ENCODE results near the gene CDC45. TPM values are rescaled to one million over a fixed set of nuclear protein-coding genes. Genes with fewer than 3 reads are reported as not detected.
"Not testable (repeated sequence)": the region's sequence is repeated elsewhere in the genome, so short reads cannot be mapped to it uniquely, and the experiment has no call there.

Gene CDC45
- total RNA-seq, 1 donor from 2014 or later: 0.82 TPM

DNA sequence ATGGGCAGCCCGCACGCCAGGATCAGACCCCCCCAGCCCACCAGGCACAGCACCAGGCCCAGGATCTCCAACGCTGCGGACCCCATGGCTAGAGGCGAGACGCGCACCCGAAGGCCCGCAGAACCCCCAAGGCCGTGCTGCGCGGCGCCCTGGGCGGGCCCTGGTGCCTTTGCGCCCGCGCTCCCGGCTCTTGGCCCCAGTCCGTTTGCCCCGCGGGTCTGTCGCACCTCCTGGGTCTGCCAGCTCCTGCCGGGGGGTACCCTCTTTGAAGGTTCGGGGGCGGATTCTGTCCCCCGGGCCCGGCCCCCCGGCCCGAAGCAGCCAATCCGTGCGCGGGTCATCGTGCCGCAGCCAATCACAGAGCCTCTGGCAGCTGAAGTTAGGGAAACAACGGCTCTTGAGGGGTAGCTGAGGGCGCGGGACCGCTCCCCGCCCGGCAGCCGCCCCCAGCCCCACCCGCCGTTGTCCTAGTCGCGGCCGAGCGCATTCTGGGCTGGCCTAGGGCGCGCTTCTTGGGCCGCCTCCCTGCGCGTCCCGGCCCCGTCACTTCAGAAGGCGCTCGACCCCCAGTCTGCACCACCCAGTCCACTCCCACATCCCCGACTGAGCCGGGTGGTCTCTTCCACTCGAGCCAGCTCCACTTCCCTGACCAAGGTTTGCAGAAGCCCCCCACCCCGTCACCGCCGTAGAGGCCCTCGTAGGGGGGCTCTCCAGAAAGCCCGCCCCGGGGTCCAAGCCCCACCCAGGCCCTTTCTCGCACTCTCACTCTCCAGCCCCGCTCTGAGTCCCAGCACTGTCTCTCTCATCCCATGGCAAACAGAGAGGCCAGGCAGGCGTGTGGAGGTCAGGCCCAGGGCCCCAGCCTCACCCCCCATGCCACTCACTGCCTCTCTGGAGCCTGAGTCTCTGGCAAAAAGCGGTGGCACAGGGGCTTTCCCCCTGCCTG lies 44.7 kb downstream of the CDC45 start, which contains the start of gene CLDN5:
TSS of gene CLDN5 (minus strand) at position 241 of the 946 bp plus-strand sequence. CDS start at position 86, 155 bp downstream.
- DNase-seq (ENCODE audit: low spot score in 2 of 2) (peak; percentile 55 to 63), FAIRE-seq (no peak)

- no peak for DNase-seq (ENCODE audit: low spot score in 2 of 2)
- no peak for FAIRE-seq
These were observed 45.5 kb downstream of the CDC45 start for GRCh38 chr22:19525116-19525660.

DNA sequence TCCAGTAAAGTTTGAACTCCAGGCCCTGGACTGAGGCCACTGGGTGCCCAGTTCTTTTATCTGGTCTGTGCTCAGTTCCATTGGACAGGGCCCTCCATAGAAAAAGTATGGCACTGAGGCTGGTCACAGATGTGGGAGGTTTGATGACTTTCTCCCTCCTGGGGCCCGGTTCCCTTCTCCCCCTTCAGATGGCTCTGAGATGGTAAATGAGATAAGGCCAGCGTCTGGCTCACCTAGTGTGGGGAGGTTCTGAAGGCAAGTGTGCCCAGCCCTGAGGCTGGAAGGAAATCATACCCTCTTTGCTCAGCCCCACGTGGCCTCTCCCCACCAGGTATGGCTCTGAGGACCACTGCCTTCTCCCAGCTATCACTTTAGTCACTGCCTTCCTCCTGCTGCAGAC lies 45.9 kb downstream of the CDC45 start:
- DNase-seq (ENCODE audit: low spot score in 2 of 2) (no peak), FAIRE-seq (no peak)

- FAIRE-seq (no peak), DNase-seq (ENCODE audit: low spot score in 2 of 2) (no peak)
These were observed 46.5 kb downstream of the CDC45 start for GRCh38 chr22:19526076-19526701.

DNA sequence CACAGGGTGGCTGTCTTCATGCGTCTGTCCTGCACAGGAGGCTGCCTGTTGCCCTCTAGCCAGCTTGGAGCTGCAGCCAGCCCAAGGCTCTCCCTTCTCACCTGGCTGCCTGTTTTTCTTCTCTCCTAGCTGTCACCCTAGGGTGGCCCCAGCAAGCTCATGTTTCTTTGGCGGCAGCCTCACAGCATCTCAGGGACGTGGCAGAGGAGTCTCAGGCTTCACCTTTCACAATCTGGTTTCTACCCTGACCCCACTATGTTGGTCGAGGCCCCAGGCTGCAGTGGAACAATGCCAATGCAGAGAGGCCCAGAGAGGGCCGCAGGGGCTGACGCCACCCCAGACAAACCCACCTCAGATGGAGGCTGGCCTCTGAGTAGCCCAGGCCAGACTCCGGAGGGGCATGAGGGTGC lies 47.0 kb downstream of the CDC45 start:
- DNase-seq (ENCODE audit: low spot score in 2 of 2) (no peak), FAIRE-seq (no peak)

DNA sequence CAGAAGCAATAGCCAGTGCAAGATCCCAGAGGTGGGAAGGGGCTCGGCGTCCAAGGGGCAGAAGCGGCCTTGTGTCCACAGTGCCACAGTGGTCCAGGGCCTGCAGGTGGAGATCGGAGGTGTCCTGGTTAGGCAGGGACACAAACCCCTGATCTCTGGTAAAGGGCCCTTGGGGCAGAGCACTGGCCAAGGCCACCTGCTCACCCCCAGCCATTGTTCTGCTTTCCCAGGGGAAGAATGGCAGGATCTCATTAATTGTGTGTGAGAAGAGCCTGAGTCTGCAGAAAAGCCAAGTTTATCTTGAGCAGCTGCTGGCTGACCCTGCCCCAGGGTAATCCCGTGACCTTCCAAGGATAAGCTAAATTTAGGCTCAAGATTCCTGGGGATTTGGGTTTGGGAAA lies 47.6 kb downstream of the CDC45 start:
- DNase-seq (ENCODE audit: low spot score in 2 of 2): no peak
- FAIRE-seq: no peak

DNA sequence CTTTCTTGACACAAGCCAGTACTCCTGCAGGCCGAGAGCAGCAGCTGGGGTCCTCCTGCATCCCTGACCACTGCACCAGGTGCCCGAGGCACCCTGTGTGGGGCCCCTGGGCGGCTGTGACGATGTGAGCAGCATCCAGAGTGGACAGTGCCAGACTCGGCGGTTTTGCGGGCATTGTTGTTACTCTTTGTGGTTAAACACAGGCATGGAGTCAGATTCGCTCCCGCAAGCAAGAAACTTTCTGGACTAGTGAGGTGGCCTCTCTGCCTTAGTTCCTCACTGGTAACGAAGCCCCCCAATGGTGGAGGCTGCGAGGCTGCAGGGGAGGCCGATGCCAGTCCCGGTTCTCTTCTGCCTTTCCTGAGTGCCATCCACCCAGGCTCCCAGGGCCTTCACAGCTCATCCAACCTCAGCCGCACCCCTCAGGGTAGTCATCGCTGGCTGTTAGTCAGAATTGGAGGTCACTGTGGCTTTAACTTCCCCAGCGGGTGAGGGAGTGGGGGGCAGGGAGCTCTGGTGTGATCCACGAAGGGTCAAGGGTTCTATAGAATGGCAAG lies 48.2 kb downstream of the CDC45 start:
- no peak for DNase-seq (ENCODE audit: low spot score in 2 of 2)
- FAIRE-seq: no peak

DNA sequence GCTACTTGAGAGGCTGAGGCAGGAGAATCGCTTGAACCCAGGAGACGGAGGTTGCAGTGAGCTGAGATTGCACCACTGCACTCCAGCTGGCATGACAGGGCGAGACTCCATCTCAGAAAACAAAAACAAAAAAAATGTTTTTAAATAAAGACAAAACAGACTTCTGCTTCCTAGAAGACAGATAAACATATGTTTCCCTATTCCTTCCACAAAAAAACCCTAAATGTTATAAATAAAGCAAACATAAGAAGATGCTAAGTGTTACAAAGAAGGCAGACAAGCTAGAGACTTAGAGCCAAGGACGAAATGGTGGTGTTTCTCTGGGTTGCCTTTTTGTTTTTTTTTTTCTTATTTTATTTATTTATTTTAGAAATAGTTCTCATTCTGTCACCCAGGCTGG lies 50.1 kb downstream of the CDC45 start:
- FAIRE-seq (no peak), DNase-seq (ENCODE audit: low spot score in 2 of 2) (no peak)

- DNase-seq (ENCODE audit: low spot score in 2 of 2): no peak
- FAIRE-seq: no peak
These were observed 51.0 kb downstream of the CDC45 start for GRCh38 chr22:19530751-19531150.

DNA sequence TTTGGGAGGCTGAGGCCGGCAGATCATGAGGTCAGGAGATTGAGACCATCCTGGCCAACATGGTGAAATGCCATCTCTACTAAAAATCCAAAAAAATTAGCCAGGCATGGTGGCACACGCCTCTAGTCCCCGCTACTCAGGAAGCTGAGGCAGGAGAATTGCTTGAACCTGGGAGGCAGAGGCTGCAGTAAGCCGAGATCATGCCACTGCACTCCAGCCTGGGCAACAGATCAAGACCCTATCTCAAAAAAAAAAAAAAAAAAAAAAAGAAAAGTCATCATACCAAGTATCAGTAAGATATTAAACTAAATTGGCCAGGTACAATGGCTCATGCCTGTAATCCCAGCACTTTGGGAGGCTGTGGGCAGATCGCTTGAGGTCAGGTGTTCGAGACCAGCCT lies 51.6 kb downstream of the CDC45 start:
- not testable (repeated sequence) for DNase-seq (ENCODE audit: low spot score in 2 of 2); FAIRE-seq

GRCh38 chr22:19533049-19533626 lies 53.4 kb downstream of the CDC45 start:
- FAIRE-seq (no peak), DNase-seq (ENCODE audit: low spot score in 2 of 2) (no peak)

DNA sequence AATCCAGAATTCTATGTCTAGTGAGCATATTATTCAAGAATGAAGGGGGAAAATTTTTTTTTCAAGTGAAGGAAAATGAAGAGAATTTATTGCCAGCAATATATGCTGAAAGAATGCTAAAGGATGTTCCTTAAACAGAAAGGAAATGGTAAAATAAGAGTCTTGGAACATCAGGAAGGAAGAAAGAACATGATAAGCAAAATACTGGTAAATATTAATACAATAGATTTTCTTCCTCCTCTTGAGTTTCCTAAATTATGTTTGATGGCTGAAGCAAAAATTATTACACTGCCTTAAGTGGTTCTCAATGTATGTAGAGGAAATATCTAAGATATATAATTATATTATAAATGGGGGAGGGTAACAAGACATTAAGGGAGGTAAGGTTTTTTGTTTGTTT lies 54.1 kb downstream of the CDC45 start:
- FAIRE-seq (no peak), DNase-seq (ENCODE audit: low spot score in 2 of 2) (no peak)

- DNase-seq (ENCODE audit: low spot score in 2 of 2) (no peak), FAIRE-seq (no peak)
These were observed 55.3 kb downstream of the CDC45 start for GRCh38 chr22:19535001-19535400.

- no peak for FAIRE-seq
- DNase-seq (ENCODE audit: low spot score in 2 of 2): no peak
These were observed 56.8 kb downstream of the CDC45 start for GRCh38 chr22:19536564-19536963.

- FAIRE-seq: no peak
- DNase-seq (ENCODE audit: low spot score in 2 of 2): no peak
These were observed 58.3 kb downstream of the CDC45 start for GRCh38 chr22:19537941-19538488.

GRCh38 chr22:19540394-19540793 lies 60.7 kb downstream of the CDC45 start:
- FAIRE-seq: no peak

DNA sequence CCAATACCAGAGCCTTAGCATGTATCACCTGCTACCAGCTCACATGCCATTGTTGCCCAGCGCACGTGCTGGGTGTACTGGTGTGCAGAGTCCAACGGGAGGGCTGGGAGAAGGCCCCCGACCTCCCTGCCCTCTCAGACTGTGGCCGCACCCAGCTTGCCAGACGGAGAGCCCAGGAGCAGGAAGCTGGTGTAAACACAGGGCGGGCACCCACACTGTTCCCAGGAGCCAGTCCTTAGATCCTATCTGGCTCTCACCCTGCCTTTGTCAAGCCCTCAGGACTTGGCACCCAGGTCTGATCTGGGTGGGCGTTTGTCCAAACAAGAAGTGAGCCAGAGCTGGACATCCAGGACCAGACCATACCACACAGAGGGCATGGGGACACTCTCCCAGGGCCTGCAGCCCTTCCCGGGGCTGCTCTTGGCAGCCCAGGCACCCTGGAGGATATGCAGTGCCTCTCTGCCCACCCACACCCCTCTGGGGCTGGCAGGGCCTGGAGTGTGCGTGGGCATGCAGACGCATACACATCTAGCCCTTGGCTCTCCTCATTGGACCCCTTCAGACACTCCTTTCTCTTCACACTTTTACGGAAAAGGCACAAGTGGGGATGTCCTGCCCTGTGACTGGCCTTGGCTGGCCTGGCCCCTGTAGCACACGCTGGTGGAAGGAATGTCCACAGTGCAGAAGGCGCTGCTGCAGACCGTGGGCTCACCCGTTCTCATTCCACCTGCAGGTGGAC lies 64.4 kb downstream of the CDC45 start:
- FAIRE-seq (no peak), DNase-seq (ENCODE audit: low spot score in 2 of 2) (no peak)

More at GRCh38 chr22:19540394-19540793, 60.7 kb downstream of the CDC45 start:
- DNase-seq (ENCODE audit: low spot score in 2 of 2): no peak

DNA sequence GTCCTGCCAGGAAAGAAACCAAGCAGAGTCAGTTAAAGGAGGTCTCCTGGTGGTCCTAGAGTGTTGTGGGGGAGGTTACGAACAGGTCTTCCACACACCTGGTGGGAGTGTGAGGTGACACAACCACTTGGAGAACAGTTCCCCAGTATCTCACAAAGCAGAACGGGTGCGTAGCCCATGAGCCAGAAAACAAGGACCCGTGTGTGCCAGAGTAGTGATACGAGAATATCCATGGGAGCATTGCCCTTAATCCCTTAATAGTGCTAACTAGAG lies 66.2 kb downstream of the CDC45 start:
- FAIRE-seq: no peak
- no peak for DNase-seq (ENCODE audit: low spot score in 2 of 2)

DNA sequence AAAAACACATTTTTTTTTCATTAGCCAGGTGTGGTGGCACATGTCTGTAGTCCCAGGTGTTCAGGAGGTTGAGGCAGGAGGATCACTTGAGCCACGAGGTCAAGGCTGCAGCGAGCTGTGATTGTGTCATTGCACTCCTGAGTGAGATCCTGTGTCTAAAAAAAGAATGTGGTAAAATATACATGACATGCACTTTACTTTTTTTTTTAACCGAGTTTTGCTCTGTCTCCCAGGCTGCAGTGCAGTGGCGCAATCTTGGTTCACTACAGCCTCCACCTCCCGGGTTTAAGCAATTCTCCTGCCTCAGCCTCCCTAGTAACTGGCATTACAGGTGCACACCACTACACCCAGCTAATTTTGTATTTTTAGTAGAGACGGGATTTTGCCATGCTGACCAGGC lies 67.0 kb downstream of the CDC45 start:
- no peak for DNase-seq (ENCODE audit: low spot score in 2 of 2)
- FAIRE-seq: no peak

- no peak for FAIRE-seq
- DNase-seq (ENCODE audit: low spot score in 2 of 2): no peak
These were observed 67.9 kb downstream of the CDC45 start for GRCh38 chr22:19547620-19548019.
